Epithelial cell of proximal tubule (primary cell): ENCODE results near the gene DRICH1. TPM values are rescaled to one million over a fixed set of nuclear protein-coding genes. Genes with fewer than 3 reads are reported as not detected.
"Not testable (repeated sequence)": the region's sequence is repeated elsewhere in the genome, so short reads cannot be mapped to it uniquely, and the experiment has no call there.

Experiments used
- DNase-seq: peaks from one replicate; pipeline ENCODE4 v3.0.0-alpha.2; 2011; ENCODE audit warnings: low read depth
- H3K4me3 ChIP-seq: 2 replicates; pipeline ENCODE4 v1.5.1; 2011; ENCODE audit warnings: low read depth, mild to moderate bottlenecking, low read length
- CTCF ChIP-seq: conservative IDR thresholded peaks from 2 replicates; pipeline ENCODE4 v1.5.1; 2012; ENCODE audit warnings: low read depth, mild to moderate bottlenecking, low read length
- total RNA-seq: library from RNA; depleted of rRNA; stranded (reverse); fragments of >200 nt; gene quantifications from 2 replicates; pipeline ENCODE4 v1.2.3, GENCODE V29; 2015

DRICH1 gene
- total RNA-seq, 1 donor from 2014 or later: not detected

- no peak for TF ChIP-seq CTCF
- no peak for DNase-seq
- H3K4me3 ChIP-seq: no peak overlapping the region
Observed at GRCh38 chr22:23566705-23567475, 65.2 kb downstream of the DRICH1 start.

- H3K4me3 ChIP-seq: peak overlapping the region; percentile 19
- no peak for DNase-seq
- no peak for TF ChIP-seq CTCF
Observed at GRCh38 chr22:23565915-23566704, 66.0 kb downstream of the DRICH1 start.

GRCh38 chr22:23565305-23565914 lies 66.7 kb downstream of the DRICH1 start:
- peak overlapping the region; percentile 19 for H3K4me3 ChIP-seq
- TF ChIP-seq CTCF: peak; percentile 15
- DNase-seq: no peak

GRCh38 chr22:23564276-23564675 lies 67.8 kb downstream of the DRICH1 start:
- no peak for TF ChIP-seq CTCF
- DNase-seq: no peak
- no peak overlapping the region for H3K4me3 ChIP-seq

- no peak for DNase-seq
- H3K4me3 ChIP-seq: no peak overlapping the region
- no peak for TF ChIP-seq CTCF
Observed at GRCh38 chr22:23563111-23563510, 69.0 kb downstream of the DRICH1 start.

- TF ChIP-seq CTCF: no peak
- no peak overlapping the region for H3K4me3 ChIP-seq
- DNase-seq: no peak
Observed at GRCh38 chr22:23562186-23562585, 69.9 kb downstream of the DRICH1 start.

GRCh38 chr22:23561025-23561510 lies 71.1 kb downstream of the DRICH1 start:
- DNase-seq, H3K4me3 ChIP-seq: not testable (repeated sequence)

GRCh38 chr22:23560215-23560614 lies 71.9 kb downstream of the DRICH1 start:
- not testable (repeated sequence) for H3K4me3 ChIP-seq, DNase-seq
